ENCODE data around the gene TRIM40.

GRCh38 chr6:30154061-30154460 lies 18.1 kb downstream of the TRIM40 start:
- TF ChIP-seq TAF1 (IDR thresholded peaks at IDR 0.05; ENCODE audit: borderline replicate concordance, insufficient read depth, low read length) (no peak), POLR2AphosphoS5 (IDR thresholded peaks at IDR 0.05; ENCODE audit: low read depth, low read length) (no peak)
- TF ChIP-seq, protein P1, sequence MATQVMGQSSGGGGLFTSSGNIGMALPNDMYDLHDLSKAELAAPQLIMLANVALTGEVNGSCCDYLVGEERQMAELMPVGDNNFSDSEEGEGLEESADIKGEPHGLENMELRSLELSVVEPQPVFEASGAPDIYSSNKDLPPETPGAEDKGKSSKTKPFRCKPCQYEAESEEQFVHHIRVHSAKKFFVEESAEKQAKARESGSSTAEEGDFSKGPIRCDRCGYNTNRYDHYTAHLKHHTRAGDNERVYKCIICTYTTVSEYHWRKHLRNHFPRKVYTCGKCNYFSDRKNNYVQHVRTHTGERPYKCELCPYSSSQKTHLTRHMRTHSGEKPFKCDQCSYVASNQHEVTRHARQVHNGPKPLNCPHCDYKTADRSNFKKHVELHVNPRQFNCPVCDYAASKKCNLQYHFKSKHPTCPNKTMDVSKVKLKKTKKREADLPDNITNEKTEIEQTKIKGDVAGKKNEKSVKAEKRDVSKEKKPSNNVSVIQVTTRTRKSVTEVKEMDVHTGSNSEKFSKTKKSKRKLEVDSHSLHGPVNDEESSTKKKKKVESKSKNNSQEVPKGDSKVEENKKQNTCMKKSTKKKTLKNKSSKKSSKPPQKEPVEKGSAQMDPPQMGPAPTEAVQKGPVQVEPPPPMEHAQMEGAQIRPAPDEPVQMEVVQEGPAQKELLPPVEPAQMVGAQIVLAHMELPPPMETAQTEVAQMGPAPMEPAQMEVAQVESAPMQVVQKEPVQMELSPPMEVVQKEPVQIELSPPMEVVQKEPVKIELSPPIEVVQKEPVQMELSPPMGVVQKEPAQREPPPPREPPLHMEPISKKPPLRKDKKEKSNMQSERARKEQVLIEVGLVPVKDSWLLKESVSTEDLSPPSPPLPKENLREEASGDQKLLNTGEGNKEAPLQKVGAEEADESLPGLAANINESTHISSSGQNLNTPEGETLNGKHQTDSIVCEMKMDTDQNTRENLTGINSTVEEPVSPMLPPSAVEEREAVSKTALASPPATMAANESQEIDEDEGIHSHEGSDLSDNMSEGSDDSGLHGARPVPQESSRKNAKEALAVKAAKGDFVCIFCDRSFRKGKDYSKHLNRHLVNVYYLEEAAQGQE (IDR thresholded peaks at IDR 0.05; ENCODE audit: insufficient read depth in 1 of 2, low read depth in 2 of 2, low read length in 2 of 2), result no peak

All from PFSK-1 (cell line).